Measurements from ENCODE around the gene TMEM109.

Gene TMEM109

DNA sequence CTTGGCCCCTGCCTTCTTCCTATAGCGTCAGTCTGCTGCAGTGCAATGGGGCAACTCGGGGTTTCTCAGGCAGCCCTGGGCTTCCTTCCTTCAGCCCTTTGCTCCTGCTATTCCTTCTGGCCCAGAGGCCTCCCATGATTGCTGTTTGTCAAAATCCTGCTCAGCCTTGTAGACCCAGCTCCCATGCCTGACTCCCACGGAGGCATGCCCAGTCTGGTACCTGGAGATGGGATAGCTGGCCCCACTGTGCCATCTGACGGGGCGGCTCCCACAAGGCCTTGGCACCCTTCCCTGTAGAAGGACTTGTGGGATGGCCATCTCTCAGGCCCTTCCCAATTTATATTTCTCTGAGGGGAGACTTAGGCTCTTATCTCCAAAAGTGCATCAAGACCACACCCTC, 56.9 kb downstream of the TMEM109 start:
- TF ChIP-seq, protein P1, sequence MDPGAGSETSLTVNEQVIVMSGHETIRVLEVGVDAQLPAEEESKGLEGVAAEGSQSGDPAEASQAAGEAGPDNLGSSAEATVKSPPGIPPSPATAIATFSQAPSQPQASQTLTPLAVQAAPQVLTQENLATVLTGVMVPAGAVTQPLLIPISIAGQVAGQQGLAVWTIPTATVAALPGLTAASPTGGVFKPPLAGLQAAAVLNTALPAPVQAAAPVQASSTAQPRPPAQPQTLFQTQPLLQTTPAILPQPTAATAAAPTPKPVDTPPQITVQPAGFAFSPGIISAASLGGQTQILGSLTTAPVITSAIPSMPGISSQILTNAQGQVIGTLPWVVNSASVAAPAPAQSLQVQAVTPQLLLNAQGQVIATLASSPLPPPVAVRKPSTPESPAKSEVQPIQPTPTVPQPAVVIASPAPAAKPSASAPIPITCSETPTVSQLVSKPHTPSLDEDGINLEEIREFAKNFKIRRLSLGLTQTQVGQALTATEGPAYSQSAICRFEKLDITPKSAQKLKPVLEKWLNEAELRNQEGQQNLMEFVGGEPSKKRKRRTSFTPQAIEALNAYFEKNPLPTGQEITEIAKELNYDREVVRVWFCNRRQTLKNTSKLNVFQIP (CRISPR knock-in tag; IDR thresholded peaks at IDR 0.05; ENCODE audit: borderline replicate concordance, low read depth): no peak
- TF ChIP-seq GLIS3 (CRISPR knock-in tag; IDR thresholded peaks at IDR 0.05): no peak
- no peak for TF ChIP-seq BACH2 (CRISPR knock-in tag; IDR thresholded peaks at IDR 0.05; ENCODE audit: borderline replicate concordance)
- TF ChIP-seq TCF4 (CRISPR knock-in tag; IDR thresholded peaks at IDR 0.05; ENCODE audit: borderline replicate concordance): no peak
- no peak for TF ChIP-seq PATZ1 (CRISPR knock-in tag; IDR thresholded peaks at IDR 0.05; ENCODE audit: borderline replicate concordance)
- TF ChIP-seq ZC3H10 (CRISPR knock-in tag; IDR thresholded peaks at IDR 0.05): no peak
- TF ChIP-seq ZFP3 (CRISPR knock-in tag; IDR thresholded peaks at IDR 0.05): no peak
- no peak for TF ChIP-seq OSR1 (CRISPR knock-in tag; IDR thresholded peaks at IDR 0.05)
- TF ChIP-seq ZFP30 (CRISPR knock-in tag; IDR thresholded peaks at IDR 0.05): no peak
- TF ChIP-seq ZNF565 (CRISPR knock-in tag; conservative IDR thresholded peaks at IDR 0.05; ENCODE audit: low read depth): no peak
- no peak for TF ChIP-seq TOX (CRISPR knock-in tag; IDR thresholded peaks at IDR 0.05; ENCODE audit: borderline replicate concordance)
- no peak for TF ChIP-seq ARNTL (CRISPR knock-in tag; IDR thresholded peaks at IDR 0.05; ENCODE audit: borderline replicate concordance, low read depth)
- TF ChIP-seq, protein P2, sequence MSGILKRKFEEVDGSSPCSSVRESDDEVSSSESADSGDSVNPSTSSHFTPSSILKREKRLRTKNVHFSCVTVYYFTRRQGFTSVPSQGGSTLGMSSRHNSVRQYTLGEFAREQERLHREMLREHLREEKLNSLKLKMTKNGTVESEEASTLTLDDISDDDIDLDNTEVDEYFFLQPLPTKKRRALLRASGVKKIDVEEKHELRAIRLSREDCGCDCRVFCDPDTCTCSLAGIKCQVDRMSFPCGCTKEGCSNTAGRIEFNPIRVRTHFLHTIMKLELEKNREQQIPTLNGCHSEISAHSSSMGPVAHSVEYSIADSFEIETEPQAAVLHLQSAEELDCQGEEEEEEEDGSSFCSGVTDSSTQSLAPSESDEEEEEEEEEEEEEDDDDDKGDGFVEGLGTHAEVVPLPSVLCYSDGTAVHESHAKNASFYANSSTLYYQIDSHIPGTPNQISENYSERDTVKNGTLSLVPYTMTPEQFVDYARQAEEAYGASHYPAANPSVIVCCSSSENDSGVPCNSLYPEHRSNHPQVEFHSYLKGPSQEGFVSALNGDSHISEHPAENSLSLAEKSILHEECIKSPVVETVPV (CRISPR knock-in tag; IDR thresholded peaks at IDR 0.05): no peak
- no peak for TF ChIP-seq PPARA (CRISPR knock-in tag; IDR thresholded peaks at IDR 0.05; ENCODE audit: borderline replicate concordance)
- TF ChIP-seq ZNF8 (CRISPR knock-in tag; IDR thresholded peaks at IDR 0.05): no peak
- TF ChIP-seq RARB (CRISPR knock-in tag; IDR thresholded peaks at IDR 0.05): no peak
- no peak for TF ChIP-seq ESRRG (CRISPR knock-in tag; IDR thresholded peaks at IDR 0.05)
- no peak for TF ChIP-seq ZNF70 (CRISPR knock-in tag; IDR thresholded peaks at IDR 0.05)
- ATAC-seq: no peak; the same call in 2 of the 3 replicates

DNA sequence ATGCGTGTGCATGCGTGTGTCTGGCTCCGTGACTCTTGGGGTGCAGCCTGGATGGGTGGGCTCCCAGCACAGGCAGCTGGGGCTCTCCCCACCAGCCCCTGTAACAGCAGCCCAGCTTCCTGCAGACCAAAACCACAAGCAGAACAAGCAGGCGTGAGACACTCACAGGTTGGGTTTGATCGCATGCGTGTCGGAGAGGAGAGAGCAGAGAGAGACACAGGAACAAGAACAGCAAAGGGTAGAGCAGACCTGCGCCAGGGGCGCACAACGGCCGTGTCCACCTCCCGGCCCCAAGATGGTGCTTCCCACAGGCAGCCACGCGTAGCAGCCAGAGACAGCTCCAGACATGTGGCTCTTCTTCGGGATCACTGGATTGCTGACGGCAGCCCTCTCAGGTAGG, 57.6 kb downstream of the TMEM109 start, which contains the start of gene CD6:
Gene CD6, plus strand, starts transcription at position 161 of the 400 bp plus-strand sequence. Its CDS starts 186 bp downstream, at position 347.
- TF ChIP-seq PATZ1 (CRISPR knock-in tag; IDR thresholded peaks at IDR 0.05; ENCODE audit: borderline replicate concordance): no peak
- no peak for TF ChIP-seq TOX (CRISPR knock-in tag; IDR thresholded peaks at IDR 0.05; ENCODE audit: borderline replicate concordance)
- TF ChIP-seq OSR1 (CRISPR knock-in tag; IDR thresholded peaks at IDR 0.05): no peak
- no peak for TF ChIP-seq SNAI2 (CRISPR knock-in tag; IDR thresholded peaks at IDR 0.05)
- TF ChIP-seq ISL1 (CRISPR knock-in tag; IDR thresholded peaks at IDR 0.05): no peak
- TF ChIP-seq GLIS3 (CRISPR knock-in tag; IDR thresholded peaks at IDR 0.05): no peak
- TF ChIP-seq, protein P1 (CRISPR knock-in tag; IDR thresholded peaks at IDR 0.05; ENCODE audit: borderline replicate concordance, low read depth): no peak
- TF ChIP-seq ZNF70 (CRISPR knock-in tag; IDR thresholded peaks at IDR 0.05): no peak
- no peak for TF ChIP-seq PPARA (CRISPR knock-in tag; IDR thresholded peaks at IDR 0.05; ENCODE audit: borderline replicate concordance)
- TF ChIP-seq ZC3H10 (CRISPR knock-in tag; IDR thresholded peaks at IDR 0.05): no peak
- TF ChIP-seq RARB (CRISPR knock-in tag; IDR thresholded peaks at IDR 0.05): no peak
- TF ChIP-seq ARNTL (CRISPR knock-in tag; IDR thresholded peaks at IDR 0.05; ENCODE audit: borderline replicate concordance, low read depth): no peak
- TF ChIP-seq ZNF8 (CRISPR knock-in tag; IDR thresholded peaks at IDR 0.05): no peak
- TF ChIP-seq, protein P2 (CRISPR knock-in tag; IDR thresholded peaks at IDR 0.05): no peak
- no peak for TF ChIP-seq ZFP30 (CRISPR knock-in tag; IDR thresholded peaks at IDR 0.05)
- TF ChIP-seq, protein P3, sequence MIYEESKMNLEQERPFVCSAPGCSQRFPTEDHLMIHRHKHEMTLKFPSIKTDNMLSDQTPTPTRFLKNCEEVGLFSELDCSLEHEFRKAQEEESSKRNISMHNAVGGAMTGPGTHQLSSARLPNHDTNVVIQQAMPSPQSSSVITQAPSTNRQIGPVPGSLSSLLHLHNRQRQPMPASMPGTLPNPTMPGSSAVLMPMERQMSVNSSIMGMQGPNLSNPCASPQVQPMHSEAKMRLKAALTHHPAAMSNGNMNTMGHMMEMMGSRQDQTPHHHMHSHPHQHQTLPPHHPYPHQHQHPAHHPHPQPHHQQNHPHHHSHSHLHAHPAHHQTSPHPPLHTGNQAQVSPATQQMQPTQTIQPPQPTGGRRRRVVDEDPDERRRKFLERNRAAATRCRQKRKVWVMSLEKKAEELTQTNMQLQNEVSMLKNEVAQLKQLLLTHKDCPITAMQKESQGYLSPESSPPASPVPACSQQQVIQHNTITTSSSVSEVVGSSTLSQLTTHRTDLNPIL (CRISPR knock-in tag; IDR thresholded peaks at IDR 0.05; ENCODE audit: low read depth): no peak
- TF ChIP-seq, protein P4, sequence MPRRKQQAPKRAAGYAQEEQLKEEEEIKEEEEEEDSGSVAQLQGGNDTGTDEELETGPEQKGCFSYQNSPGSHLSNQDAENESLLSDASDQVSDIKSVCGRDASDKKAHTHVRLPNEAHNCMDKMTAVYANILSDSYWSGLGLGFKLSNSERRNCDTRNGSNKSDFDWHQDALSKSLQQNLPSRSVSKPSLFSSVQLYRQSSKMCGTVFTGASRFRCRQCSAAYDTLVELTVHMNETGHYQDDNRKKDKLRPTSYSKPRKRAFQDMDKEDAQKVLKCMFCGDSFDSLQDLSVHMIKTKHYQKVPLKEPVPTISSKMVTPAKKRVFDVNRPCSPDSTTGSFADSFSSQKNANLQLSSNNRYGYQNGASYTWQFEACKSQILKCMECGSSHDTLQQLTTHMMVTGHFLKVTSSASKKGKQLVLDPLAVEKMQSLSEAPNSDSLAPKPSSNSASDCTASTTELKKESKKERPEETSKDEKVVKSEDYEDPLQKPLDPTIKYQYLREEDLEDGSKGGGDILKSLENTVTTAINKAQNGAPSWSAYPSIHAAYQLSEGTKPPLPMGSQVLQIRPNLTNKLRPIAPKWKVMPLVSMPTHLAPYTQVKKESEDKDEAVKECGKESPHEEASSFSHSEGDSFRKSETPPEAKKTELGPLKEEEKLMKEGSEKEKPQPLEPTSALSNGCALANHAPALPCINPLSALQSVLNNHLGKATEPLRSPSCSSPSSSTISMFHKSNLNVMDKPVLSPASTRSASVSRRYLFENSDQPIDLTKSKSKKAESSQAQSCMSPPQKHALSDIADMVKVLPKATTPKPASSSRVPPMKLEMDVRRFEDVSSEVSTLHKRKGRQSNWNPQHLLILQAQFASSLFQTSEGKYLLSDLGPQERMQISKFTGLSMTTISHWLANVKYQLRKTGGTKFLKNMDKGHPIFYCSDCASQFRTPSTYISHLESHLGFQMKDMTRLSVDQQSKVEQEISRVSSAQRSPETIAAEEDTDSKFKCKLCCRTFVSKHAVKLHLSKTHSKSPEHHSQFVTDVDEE (CRISPR knock-in tag; IDR thresholded peaks at IDR 0.05): no peak
- TF ChIP-seq ZNF565 (CRISPR knock-in tag; conservative IDR thresholded peaks at IDR 0.05; ENCODE audit: low read depth): no peak
- no peak for ATAC-seq

Measured in SK-N-SH treated with all-trans-retinoic acid at 6 μM for 48 hours (cell line).